GM18861 (cell line): ENCODE measurements around the gene RASGRF1.
A peak's percentile ranks its signal among the peaks of the same experiment; 100 is the strongest.

Experiments
- ATAC-seq: cut with Tn5 transposase; IDR thresholded peaks from one replicate; pipeline ENCODE4 v1.9.1; 2021; ENCODE audit not compliant: unreplicated experiment

RASGRF1 gene

GRCh38 chr15:78991879-78992278, 98.7 kb downstream of the RASGRF1 start:
- ATAC-seq, result no peak

- no peak for ATAC-seq
Observed at GRCh38 chr15:78991476-78991875, 99.1 kb downstream of the RASGRF1 start.

DNA sequence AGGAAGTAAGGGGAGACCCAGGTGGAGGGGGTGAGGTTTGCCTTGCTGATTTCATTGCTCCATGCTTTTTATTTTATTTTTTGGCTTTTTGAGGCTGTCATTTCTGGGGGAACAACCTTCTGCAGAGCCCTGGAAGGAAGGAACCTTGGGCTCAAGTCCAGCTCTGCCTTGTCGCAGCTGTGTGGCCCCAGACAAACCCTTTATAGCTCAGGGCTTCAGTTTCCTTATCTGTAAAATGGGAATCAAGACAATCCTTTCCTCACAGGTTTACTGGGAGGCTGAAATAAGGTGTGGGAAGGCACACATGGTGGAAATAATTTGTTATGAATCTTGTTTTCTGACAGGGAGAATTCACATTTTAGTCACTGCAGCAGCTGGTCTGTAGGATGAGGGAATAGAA, 100.3 kb downstream of the RASGRF1 start:
- ATAC-seq, result no peak

GRCh38 chr15:78989701-78990240, 100.8 kb downstream of the RASGRF1 start:
- ATAC-seq, result no peak

- ATAC-seq, result peak; percentile 73
Observed at GRCh38 chr15:78988361-78988911, 102.1 kb downstream of the RASGRF1 start.

DNA sequence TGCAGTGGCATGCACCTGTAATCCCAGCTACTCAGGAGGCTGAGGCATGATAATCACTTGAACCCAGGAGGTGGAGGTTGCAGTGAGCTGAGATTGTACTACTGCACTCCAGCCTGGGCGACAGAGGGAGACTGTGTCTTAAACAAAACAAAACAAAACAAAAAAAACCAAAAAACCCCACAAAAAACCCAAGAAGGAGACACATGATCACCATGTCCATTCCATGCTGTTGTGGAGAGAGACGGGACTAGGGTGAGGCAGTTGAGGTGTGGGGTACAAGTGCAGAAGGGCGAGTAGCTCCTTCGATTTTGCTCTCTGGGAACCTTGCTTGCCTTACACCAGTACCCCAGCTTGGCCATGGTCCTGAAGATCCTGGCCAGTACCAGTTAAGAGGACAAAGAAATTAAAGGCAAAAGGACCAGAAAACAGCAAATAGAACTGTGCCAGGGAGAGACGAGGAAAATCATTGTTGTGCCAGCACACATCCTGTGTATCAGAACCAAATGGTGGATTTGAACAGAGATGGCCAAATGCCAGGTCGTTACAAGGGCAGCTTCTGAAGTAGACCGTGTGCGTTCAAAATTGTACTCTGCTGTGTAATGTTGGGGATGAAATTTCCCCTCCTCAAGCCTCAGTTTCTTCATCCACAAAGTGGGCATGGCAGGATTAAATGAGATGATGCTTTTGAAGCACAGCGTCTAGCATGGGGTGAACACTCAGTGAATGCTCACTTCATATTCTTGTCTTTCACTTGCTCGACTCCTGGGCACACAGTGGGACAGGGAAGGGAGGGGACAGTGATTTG, 102.8 kb downstream of the RASGRF1 start:
- no peak for ATAC-seq

GRCh38 chr15:78985859-78986475, 104.6 kb downstream of the RASGRF1 start:
- ATAC-seq, result no peak

DNA sequence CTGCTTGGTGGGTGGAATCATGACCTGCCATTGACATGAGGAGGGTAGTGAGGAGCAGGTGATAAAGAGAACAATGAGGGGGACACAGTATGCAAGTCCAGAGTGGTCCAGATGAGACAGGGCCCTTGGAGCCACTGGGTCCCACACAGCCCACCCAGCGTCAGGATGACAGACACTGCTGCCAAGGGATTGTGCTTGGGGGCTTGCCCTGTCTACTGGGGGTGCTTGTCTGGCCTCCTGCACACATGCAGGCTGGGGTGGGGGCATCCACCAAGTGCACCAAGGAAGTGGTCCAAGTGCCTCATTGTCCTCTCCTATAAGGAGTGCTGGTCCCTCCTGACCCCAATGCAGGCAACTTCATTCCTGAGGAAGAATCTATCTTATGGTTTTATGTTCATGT, 106.5 kb downstream of the RASGRF1 start:
- no peak for ATAC-seq

DNA sequence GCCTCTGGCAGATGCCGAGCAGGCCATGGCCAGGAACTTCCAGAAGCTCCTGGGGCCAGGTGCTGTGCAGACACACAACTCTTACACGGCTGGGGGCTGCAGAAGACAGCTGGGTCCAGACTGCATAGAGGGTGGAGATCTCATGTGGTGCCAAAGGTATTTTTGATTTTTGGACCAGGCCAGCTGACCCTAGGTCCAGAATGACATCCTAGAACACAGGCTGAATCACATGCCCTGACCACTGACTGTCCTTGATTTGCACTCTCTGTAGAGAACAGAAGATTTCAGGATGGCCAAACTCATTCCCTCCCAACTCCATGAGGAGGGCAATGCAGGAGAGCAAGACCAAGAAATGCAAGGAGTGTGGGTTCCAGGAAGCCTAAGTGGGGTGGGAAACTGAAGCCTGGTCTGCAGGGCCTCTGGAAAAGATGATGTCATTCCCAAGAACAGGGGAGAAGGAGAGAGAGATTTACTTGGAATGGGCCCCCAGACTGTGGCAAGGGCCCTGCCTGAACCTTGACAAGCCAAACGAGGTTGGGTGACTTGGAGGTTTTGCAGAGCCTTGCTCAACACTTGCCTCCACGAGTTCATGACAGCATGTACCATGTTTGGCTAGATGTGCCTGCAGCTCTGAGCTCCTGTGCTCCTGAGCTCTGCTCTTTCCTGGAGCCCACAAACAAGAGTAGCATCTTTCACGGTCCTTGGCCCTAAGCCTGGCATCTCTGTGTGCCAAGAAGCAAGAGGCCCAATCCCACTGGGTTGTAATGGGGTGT, 107.2 kb downstream of the RASGRF1 start:
- no peak for ATAC-seq

GRCh38 chr15:78982736-78983135, 107.8 kb downstream of the RASGRF1 start:
- ATAC-seq, result no peak

GRCh38 chr15:78981532-78982313, 108.9 kb downstream of the RASGRF1 start:
- ATAC-seq, result no peak

GRCh38 chr15:78979456-78980320, 110.9 kb downstream of the RASGRF1 start:
- no peak for ATAC-seq

GRCh38 chr15:78978601-78979179, 111.9 kb downstream of the RASGRF1 start:
- ATAC-seq, result no peak

- peak; percentile 26 for ATAC-seq
Observed at GRCh38 chr15:78977591-78978347, 112.8 kb downstream of the RASGRF1 start.

DNA sequence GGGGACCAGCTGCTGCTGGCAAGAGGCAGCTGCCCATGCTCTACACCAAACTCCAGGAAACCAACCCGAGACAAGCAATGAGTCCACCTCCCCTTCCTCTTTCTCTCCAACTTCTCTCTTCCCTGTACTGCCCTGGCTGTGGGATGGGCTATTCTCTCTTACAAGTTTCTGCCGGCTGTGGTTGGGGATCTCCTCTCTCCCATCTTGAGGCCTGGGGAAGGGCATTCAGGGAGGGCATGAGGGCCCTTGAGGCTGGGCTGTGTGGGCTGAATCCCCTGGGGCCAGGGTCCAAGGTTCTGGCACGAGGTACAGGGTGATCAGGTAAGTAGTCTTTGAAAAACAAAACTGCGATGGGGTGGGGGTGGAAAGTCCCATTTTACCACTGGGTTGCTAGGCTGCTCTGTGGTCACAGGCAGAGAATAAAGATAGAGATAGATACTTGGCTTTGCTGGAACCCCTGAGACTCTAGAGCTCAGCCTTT, 113.4 kb downstream of the RASGRF1 start:
- ATAC-seq, result peak; percentile 60

DNA sequence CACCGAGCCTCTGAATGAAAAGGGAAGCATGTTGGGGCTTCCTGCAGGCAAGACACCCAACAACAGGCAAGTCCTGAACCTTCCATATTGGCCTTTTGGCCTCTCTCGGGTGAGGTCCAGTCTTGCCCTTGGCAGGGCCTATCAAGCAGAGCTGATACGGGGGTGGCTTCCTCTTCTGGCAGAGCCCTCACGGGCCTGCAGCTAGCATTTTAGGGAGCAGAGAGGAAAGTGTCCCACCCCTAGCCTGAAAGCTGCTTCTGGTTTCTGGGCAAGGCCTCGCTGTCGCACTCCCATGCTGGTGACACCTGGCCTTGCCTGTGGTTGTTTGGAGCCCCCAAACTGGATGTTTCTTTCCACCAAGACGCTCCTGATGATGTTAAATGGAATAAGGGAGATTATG, 113.9 kb downstream of the RASGRF1 start:
- ATAC-seq, result no peak

DNA sequence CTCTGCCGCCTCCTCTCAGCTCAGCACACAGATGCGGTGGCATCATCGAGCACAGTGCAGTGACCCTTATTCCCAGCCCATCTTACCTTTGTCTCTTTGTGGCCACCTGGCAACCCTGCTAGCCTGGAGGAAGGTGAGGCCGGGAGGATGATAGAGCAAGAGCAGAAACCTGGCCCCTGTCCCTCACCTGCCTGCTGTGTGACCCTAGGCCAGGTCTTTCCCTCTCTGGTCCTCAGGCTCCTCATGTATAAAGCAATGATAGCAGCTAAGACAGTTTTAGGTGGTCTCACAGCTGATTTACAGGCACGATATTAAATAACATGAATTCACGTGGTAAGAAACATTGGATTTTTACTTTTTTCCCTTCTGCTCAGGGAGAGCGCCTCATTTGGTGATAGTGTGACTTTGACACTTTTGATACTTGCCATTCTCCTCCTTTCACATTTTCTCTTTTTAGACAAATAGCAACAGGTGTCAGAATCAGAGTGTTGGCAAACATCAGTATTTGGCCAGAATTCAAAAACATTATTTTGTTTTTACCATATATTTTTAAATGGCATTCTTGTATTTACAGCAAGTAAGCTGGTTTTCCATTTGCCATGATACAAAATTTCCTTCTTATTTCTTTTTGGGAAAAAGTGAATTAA, 116.2 kb downstream of the RASGRF1 start:
- ATAC-seq, result no peak
